B cell (primary cell): ENCODE data around the gene CNOT1. TPM values are rescaled to one million over a fixed set of nuclear protein-coding genes. Genes with fewer than 3 reads are reported as not detected.

Experiments
- ATAC-seq: fragments of 200-7000 bp; cut with Tn5 transposase; one replicate; pipeline ENCODE4 v1.10.0; 2021; ENCODE audit warnings: low read depth, mild to moderate bottlenecking, moderate number of reproducible peaks, moderate library complexity
- CTCF ChIA-PET: fragments of 350-600 bp; sonication (Branson Sonifier 250); formaldehyde crosslinking; loops from one replicate; lab custom pipeline; 2021; ENCODE audit warnings: antibody characterized with exemption, inconsistent platforms; lab: Charles Lee
- POLR2A ChIA-PET: fragments of 350-600 bp; sonication (Branson Sonifier 250); formaldehyde crosslinking; loops from one replicate; lab custom pipeline; 2021; ENCODE audit warnings: antibody characterized with exemption; lab: Charles Lee
- DNase-seq: peaks from one replicate; pipeline ENCODE4 v3.0.0; 2013
- H2AFZ ChIP-seq: 2 replicates; pipeline ENCODE4 v1.6.1; 2012; ENCODE audit warnings: mild to moderate bottlenecking, low read depth, low read length; ENCODE audit not compliant: insufficient read depth, poor library complexity, severe bottlenecking
- H3K27ac ChIP-seq, 2 donors: 1 replicate in 1 of 2; 2 replicates in 1 of 2; pipeline ENCODE4 v1.5.1; 2012 to 2013; ENCODE audit warnings: low read length in 2 of 2, mild to moderate bottlenecking in 2 of 2, moderate library complexity in 1 of 2
- H3K27me3 ChIP-seq, 4 experiments: fragments of 200-600 bp in 1 of 4; sonication (generic) in 1 of 4; replicated peaks in 1 of 4; 1 replicate in 2 of 4; 2 replicates in 2 of 4; pipeline versions ENCODE4 v1.6.1 to v1.7.0; 2013 to 2016; ENCODE audit warnings: low read length in 3 of 4, mild to moderate bottlenecking in 2 of 4, mixed read lengths in 1 of 4, moderate library complexity in 1 of 4; ENCODE audit not compliant: insufficient read depth in 4 of 4, control insufficient read depth in 3 of 4; ENCODE audit errors: control extremely low read depth in 1 of 4
- H3K36me3 ChIP-seq, 2 experiments: replicated peaks in 1 of 2; 1 replicate in 1 of 2; 2 replicates in 1 of 2; pipeline versions ENCODE4 v1.6.1 to v1.7.1; 2013; ENCODE audit warnings: low read length in 1 of 2; ENCODE audit not compliant: insufficient read depth in 2 of 2, control insufficient read depth in 1 of 2; ENCODE audit errors: control extremely low read depth in 1 of 2, extremely low read depth in 1 of 2
- H3K4me1 ChIP-seq, 2 donors: fragments of 200-600 bp in 1 of 2; sonication (generic) in 1 of 2; 1 replicate in 1 of 2; 2 replicates in 1 of 2; pipeline versions ENCODE4 v1.5.1 to v1.6.1; 2013 to 2017; ENCODE audit warnings: low read length in 2 of 2; ENCODE audit not compliant: control insufficient read depth in 2 of 2, insufficient read depth in 2 of 2
- H3K4me2 ChIP-seq: replicated peaks from 2 replicates; pipeline ENCODE3; 2012; ENCODE audit warnings: mild to moderate bottlenecking, low read depth, low read length; ENCODE audit not compliant: poor library complexity, severe bottlenecking
- H3K4me3 ChIP-seq, 5 experiments: fragments of 200-600 bp in 1 of 5; sonication (generic) in 1 of 5; 1 replicate in 3 of 5; 2 replicates in 2 of 5; pipeline versions ENCODE4 v1.5.1 to v1.7.0; 2011 to 2016; ENCODE audit warnings: low read length in 4 of 5, mild to moderate bottlenecking in 4 of 5, low read depth in 2 of 5, control low read depth in 1 of 5, moderate library complexity in 1 of 5; ENCODE audit not compliant: insufficient read depth in 1 of 5; ENCODE audit errors: control extremely low read depth in 1 of 5, extremely low read depth in 1 of 5
- H3K79me2 ChIP-seq: fragments of 200-600 bp; sonication (generic); one replicate; pipeline ENCODE4 v1.6.0; 2016; ENCODE audit warnings: low read length; ENCODE audit not compliant: control insufficient read depth, insufficient read depth
- H3K9ac ChIP-seq: fragments of 200-600 bp; sonication (generic); 2 replicates; pipeline ENCODE4 v1.6.1; 2017; ENCODE audit warnings: mild to moderate bottlenecking, low read length, moderate library complexity
- H3K9me3 ChIP-seq, 3 donors: one replicate each; pipeline versions ENCODE4 v1.6.1 to v1.7.1; 2013; ENCODE audit warnings: low read length in 2 of 3; ENCODE audit not compliant: control insufficient read depth in 2 of 3, insufficient read depth in 1 of 3; ENCODE audit errors: control extremely low read depth in 1 of 3
- H4K20me1 ChIP-seq: 2 replicates; pipeline ENCODE4 v1.6.0; 2012; ENCODE audit warnings: mild to moderate bottlenecking, low read length; ENCODE audit not compliant: insufficient read depth, control insufficient read depth, poor library complexity, severe bottlenecking
- H3K27ac Mint-ChIP-seq: one replicate; pipeline ENCODE4 v1.8.0; 2021; ENCODE audit warnings: mixed read lengths
- H3K27me3 Mint-ChIP-seq: one replicate; pipeline ENCODE4 v1.8.0; 2021; ENCODE audit warnings: mixed read lengths
- H3K4me1 Mint-ChIP-seq: one replicate; pipeline ENCODE4 v1.8.0; 2021; ENCODE audit warnings: mixed read lengths
- H3K4me3 Mint-ChIP-seq: one replicate; pipeline ENCODE4 v1.8.0; 2021; ENCODE audit warnings: mixed read lengths
- H3K9me3 Mint-ChIP-seq: one replicate; pipeline ENCODE4 v1.8.0; 2022; ENCODE audit warnings: mixed read lengths; ENCODE audit not compliant: insufficient read depth
- CTCF ChIP-seq: fragments of 200-600 bp; IDR thresholded peaks from one replicate; pipeline ENCODE4 v1.8.0; 2022; ENCODE audit warnings: antibody characterized with exemption, mild to moderate bottlenecking
- EZH2 ChIP-seq: IDR thresholded peaks from 2 replicates; pipeline ENCODE4 v1.6.1; 2012; ENCODE audit warnings: borderline replicate concordance, low read depth, mild to moderate bottlenecking, moderate library complexity, low read length; ENCODE audit not compliant: insufficient read depth, poor library complexity, severe bottlenecking
- WGBS: methylation state at CpG from one replicate; pipeline ENCODE4 v1.1.5; 2013; ENCODE audit warnings: missing lambda C conversion rate; ENCODE audit not compliant: insufficient coverage; 5-methylcytosine and 5-hydroxymethylcytosine counted together
- intact Hi-C: fragments of 100-400 bp; cut with micrococcal nuclease; formaldehyde crosslinking; loops from one replicate; pipeline ENCODE4 v1.10.0; 2022
- polyA plus RNA-seq: library from polyadenylated mRNA; depleted of rRNA; stranded (reverse); fragments of >200 nt; gene quantifications from 2 replicates; pipeline ENCODE4 v1.2.3, GENCODE V29; 2012
- total RNA-seq, 2 donors: library from RNA; stranded (reverse); fragments of 120-200 nt in 1 of 2; gene quantifications; 1 replicate in 1 of 2; 2 replicates in 1 of 2; pipeline versions ENCODE4 v1.2.3 to v1.2.4, GENCODE V29; 2013 to 2022

CNOT1 gene
- total and polyA plus RNA-seq, 2 donors (not counting 1 experiment from before 2014, with no cell fraction given), result 211 to 268 TPM

- no peak overlapping the region for H2AFZ ChIP-seq
- no peak overlapping the region for H3K4me3 ChIP-seq
- no peaks in the 10 kb centered on the region for H3K36me3 ChIP-seq
- no peaks in the 10 kb centered on the region for H4K20me1 ChIP-seq
- no peak for DNase-seq
- Mint-ChIP-seq H3K4me3 (no peak overlapping the region), H3K4me1 (peaks cover 6% of the 10 kb centered on the region), H3K27ac (no peak overlapping the region), H3K9me3 (no peaks in the 10 kb centered on the region), H3K27me3 (peaks cover 15% of the 10 kb centered on the region)
- POLR2A ChIA-PET, result no interaction called here
- WGBS, result no CpG with 5 or more reads among the region's 1 CpG
- H3K4me2 ChIP-seq, result no peak overlapping the region
- intact Hi-C loops, result no loop called here
- TF ChIP-seq CTCF, result no peak
- TF ChIP-seq EZH2, result no peak
- H3K9ac ChIP-seq, result no peak overlapping the region
- CTCF ChIA-PET, result interaction anchor here (1.2 kb wide), 1 partner anchor 10 kb away, joined by 4 read pairs; no protein-coding TSS in a partner anchor
- no peaks in the 10 kb centered on the region for H3K79me2 ChIP-seq
- H3K27ac ChIP-seq, result no peak overlapping the region
- peaks cover 0 to 4% of the 10 kb centered on the region in 2 donors for H3K4me1 ChIP-seq
- ATAC-seq, result no peak
- H3K9me3 ChIP-seq, result no peaks in the 10 kb centered on the region
- peaks cover 0 to 5% (median 1%) of the 10 kb centered on the region in 4 experiments for H3K27me3 ChIP-seq
Observed at GRCh38 chr16:58476791-58477190, 152.8 kb downstream of the CNOT1 start.

- H3K4me2 ChIP-seq, result no peak overlapping the region
- no peak overlapping the region for H3K27ac ChIP-seq
- no peaks in the 10 kb centered on the region for H3K36me3 ChIP-seq
- no peak overlapping the region for H3K9ac ChIP-seq
- POLR2A ChIA-PET, result no interaction called here
- DNase-seq (no peak), ATAC-seq (no peak)
- CTCF ChIA-PET, result interaction anchor here (0.8 to 1.5 kb wide), 2 partner anchors 12 to 138 kb away, joined by 3 read pairs; no protein-coding TSS in a partner anchor
- Mint-ChIP-seq H3K4me1 (peaks cover 6% of the 10 kb centered on the region), H3K27me3 (peaks cover 17% of the 10 kb centered on the region), H3K27ac (no peak overlapping the region), H3K9me3 (no peaks in the 10 kb centered on the region), H3K4me3 (no peak overlapping the region)
- H4K20me1 ChIP-seq, result no peaks in the 10 kb centered on the region
- H3K4me3 ChIP-seq, result no peak overlapping the region
- intact Hi-C loops, result no loop called here
- TF ChIP-seq CTCF (no peak), EZH2 (no peak)
- no peaks in the 10 kb centered on the region for H3K9me3 ChIP-seq
- no peak overlapping the region for H2AFZ ChIP-seq
- H3K27me3 ChIP-seq, result peaks cover 0 to 5% (median 1%) of the 10 kb centered on the region in 4 experiments
- H3K79me2 ChIP-seq, result no peaks in the 10 kb centered on the region
- peaks cover 0 to 4% of the 10 kb centered on the region in 2 donors for H3K4me1 ChIP-seq
- 87% methylated on average over 3 of the region's 4 CpGs for WGBS
Observed at GRCh38 chr16:58475091-58475619, 154.5 kb downstream of the CNOT1 start.
